K562 (cell line): ENCODE data around the gene HOTAIR.

Source experiments
- CTCF ChIP-seq, 3 experiments: IDR thresholded peaks in 2 of 3; conservative IDR thresholded peaks in 1 of 3; 2 replicates each; pipeline ENCODE4 v1.5.1; 2011 to 2012; ENCODE audit warnings: low read length in 3 of 3, mild to moderate bottlenecking in 3 of 3, control low read depth in 2 of 3, improper control_type of control experiment in 1 of 3, inconsistent platforms in 1 of 3, low read depth in 1 of 3, mixed read lengths in 1 of 3, moderate library complexity in 1 of 3; ENCODE audit not compliant: insufficient read depth in 2 of 3
- E2F4 ChIP-seq: sonication (generic); formaldehyde crosslinking; IDR thresholded peaks from 2 replicates; pipeline ENCODE4 v1.8.0; 2022; ENCODE audit warnings: mild to moderate bottlenecking, low read depth, missing genetic modification reagents
- EP300 ChIP-seq: IDR thresholded peaks from 2 replicates; pipeline ENCODE4 v1.6.1; 2012; ENCODE audit warnings: low read length, improper control_type of control experiment
- ETS2 ChIP-seq: IDR thresholded peaks from 2 replicates; pipeline ENCODE4 v1.6.1; 2016; ENCODE audit warnings: borderline replicate concordance, missing genetic modification characterization, mild to moderate bottlenecking, moderate library complexity, missing compliant biosample characterization; ENCODE audit not compliant: poor library complexity, severe bottlenecking
- EZH2 ChIP-seq: IDR thresholded peaks from 2 replicates; pipeline ENCODE4 v1.6.1; 2012; ENCODE audit warnings: low read depth, mild to moderate bottlenecking, inconsistent platforms, low read length, borderline replicate concordance
- MAX ChIP-seq: sonication (generic); formaldehyde crosslinking; IDR thresholded peaks from 2 replicates; pipeline ENCODE4 v1.9.0; 2022; ENCODE audit warnings: mild to moderate bottlenecking, missing genetic modification reagents
- NR0B1 ChIP-seq: fragments of 450-650 bp; IDR thresholded peaks from one replicate; pipeline ENCODE4 v1.6.1; 2018; ENCODE audit warnings: mild to moderate bottlenecking, moderate library complexity; ENCODE audit not compliant: partially characterized antibody
- RCOR1 ChIP-seq, 2 experiments: IDR thresholded peaks; 2 replicates each; pipeline ENCODE4 v1.6.1; 2012; ENCODE audit warnings: low read depth in 2 of 2, low read length in 2 of 2, borderline replicate concordance in 1 of 2, improper control_type of control experiment in 1 of 2
- REST ChIP-seq, 2 experiments: fragments of 450-650 bp; formaldehyde crosslinking in 1 of 2; IDR thresholded peaks; 2 replicates each; pipeline versions ENCODE4 v1.4.0 to v1.6.1; 2014 to 2020; ENCODE audit warnings: mild to moderate bottlenecking in 2 of 2, borderline replicate concordance in 1 of 2, low read depth in 1 of 2
- TAF1 ChIP-seq: IDR thresholded peaks from 2 replicates; pipeline ENCODE4 v1.6.1; 2011; ENCODE audit warnings: mild to moderate bottlenecking, low read length, moderate library complexity; ENCODE audit not compliant: insufficient read depth, control insufficient read depth, severe bottlenecking; ENCODE audit errors: extremely low read depth
- XRCC4 ChIP-seq: IDR thresholded peaks from one replicate; pipeline ENCODE4 v1.6.1; 2011; ENCODE audit not compliant: insufficient read depth, insufficient read length; ENCODE audit errors: extremely low read depth
- YY1 ChIP-seq, 3 experiments: IDR thresholded peaks; 2 replicates each; pipeline ENCODE4 v1.6.1; 2011; ENCODE audit warnings: low read length in 2 of 3, mild to moderate bottlenecking in 2 of 3, moderate library complexity in 2 of 3, borderline replicate concordance in 1 of 3, control low read depth in 1 of 3, low read depth in 1 of 3; ENCODE audit not compliant: insufficient read depth in 3 of 3, insufficient replicate concordance in 2 of 3, control insufficient read depth in 1 of 3, insufficient read length in 1 of 3; ENCODE audit errors: extremely low read depth in 1 of 3
- ZNF551 ChIP-seq: fragments of 250-450 bp; sonication (Bioruptor Pico); IDR thresholded peaks from 2 replicates; pipeline ENCODE4 v1.5.0; 2021; ENCODE audit warnings: mild to moderate bottlenecking, moderate library complexity
- ZNF644 ChIP-seq: fragments of 200-800 bp; sonication (Bioruptor generic); IDR thresholded peaks from 2 replicates; pipeline ENCODE4 v1.6.1; 2016; ENCODE audit warnings: low read depth, missing genetic modification characterization, missing compliant biosample characterization

GRCh38 chr12:53970451-53970850 lies 4.3 kb downstream of the HOTAIR start:
- TF ChIP-seq E2F4 (no peak), ZNF644 (tag) (no peak), CTCF (IDR thresholded peaks at IDR 0.05 in 2 of 3, conservative IDR thresholded peaks at IDR 0.05 in 1 of 3; ENCODE audit: insufficient read depth in 2 of 3, low read depth in 1 of 3, low read length in 3 of 3) (no peak), EP300 (no peak), XRCC4 (no peak), NR0B1 (no peak), REST (IDR thresholded peaks at IDR 0.05; ENCODE audit: borderline replicate concordance) (no peak), REST (CRISPR knock-in tag; IDR thresholded peaks at IDR 0.05; ENCODE audit: low read depth) (no peak), YY1 (IDR thresholded peaks at IDR 0.05; ENCODE audit: borderline replicate concordance in 1 of 3, control insufficient read depth in 1 of 3, extremely low read depth in 1 of 3, insufficient read depth in 3 of 3, insufficient read length in 1 of 3, insufficient replicate concordance in 2 of 3, low read depth in 1 of 3, low read length in 2 of 3) (no peak), MAX (no peak), EZH2 (no peak), ZNF551 (no peak), ETS2 (tag) (no peak), RCOR1 (IDR thresholded peaks at IDR 0.05; ENCODE audit: borderline replicate concordance in 1 of 2, low read depth in 2 of 2, low read length in 2 of 2) (no peak), TAF1 (no peak)
